Measurements from ENCODE around the gene DYNLT1. TPM values are rescaled to one million over a fixed set of nuclear protein-coding genes. Genes with fewer than 3 reads are reported as not detected.

Gene DYNLT1
- 97.7 to 124 TPM (median 101 TPM) in 5 replicates for total RNA-seq (2022; extraction: Qiagen RNA extraction)

GRCh38 chr6:158644231-158645063, at the start of gene DYNLT1:
TSS of gene DYNLT1 (minus strand) at chr6:158644743. CDS start at chr6:158644708, 35 bp downstream.

GRCh38 chr6:158649289-158650143, 5.0 kb upstream of the DYNLT1 start, which contains the start of gene SYTL3:
TSS of gene SYTL3 (plus strand) at chr6:158650054. CDS start at chr6:158663269, 13,215 bp downstream.

Other genes starting within 250 kb of the DYNLT1 start
- gene TMEM181, start 84.7 kb downstream of the DYNLT1 start, total RNA-seq (2022; extraction: Qiagen RNA extraction): 12.7 to 15.8 TPM (median 15.5 TPM) in 5 replicates
- 0.98 to 1.4 TPM (median 1.1 TPM) in 5 replicates for gene SYTL3, start 5.3 kb upstream of the DYNLT1 start, total RNA-seq (2022; extraction: Qiagen RNA extraction)
- gene EZR, start 174.6 kb upstream of the DYNLT1 start, total RNA-seq (2022; extraction: Qiagen RNA extraction): 276 to 332 TPM (median 300 TPM) in 5 replicates

Data from A549 treated with CORT108297 at 1 μM for 4 hours (cell line).